Trophoblast cell (in vitro differentiated cells and primary cell): ENCODE measurements around the gene CACNA1B.
"Not testable (repeated sequence)": the region's sequence is repeated elsewhere in the genome, so short reads cannot be mapped to it uniquely, and the experiment has no call there.

Experiments
- DNase-seq, 2 donors: peaks; one replicate each; pipeline ENCODE4 v3.0.0-alpha.2; 2016
- H2AFZ ChIP-seq: 2 replicates; pipeline ENCODE4 v1.6.1; 2013; ENCODE audit warnings: low read length, moderate library complexity, mild to moderate bottlenecking; ENCODE audit not compliant: insufficient read depth, poor library complexity
- H2AK5ac ChIP-seq: 2 replicates; pipeline ENCODE4 v1.6.1; 2013; ENCODE audit warnings: mild to moderate bottlenecking, low read length
- H2BK120ac ChIP-seq: 2 replicates; pipeline ENCODE4 v1.6.1; 2013; ENCODE audit warnings: low read length, mild to moderate bottlenecking, moderate library complexity; ENCODE audit not compliant: insufficient read depth, poor library complexity
- H2BK12ac ChIP-seq: 2 replicates; pipeline ENCODE4 v1.6.1; 2013; ENCODE audit warnings: mild to moderate bottlenecking, low read length, moderate library complexity
- H2BK5ac ChIP-seq: 2 replicates; pipeline ENCODE4 v1.6.1; 2013; ENCODE audit warnings: low read length, low read depth, moderate library complexity, mild to moderate bottlenecking; ENCODE audit not compliant: poor library complexity
- H3K14ac ChIP-seq: 2 replicates; pipeline ENCODE4 v1.6.1; 2013; ENCODE audit warnings: mild to moderate bottlenecking, low read length
- H3K18ac ChIP-seq: 2 replicates; pipeline ENCODE4 v1.6.1; 2013; ENCODE audit warnings: mild to moderate bottlenecking, low read length
- H3K23ac ChIP-seq: 2 replicates; pipeline ENCODE4 v1.6.1; 2013; ENCODE audit warnings: low read length
- H3K27ac ChIP-seq: 2 replicates; pipeline ENCODE4 v1.5.1; 2013; ENCODE audit warnings: low read depth, mild to moderate bottlenecking, inconsistent platforms, low read length, moderate library complexity
- H3K27me3 ChIP-seq: 2 replicates; pipeline ENCODE4 v1.6.1; 2013; ENCODE audit warnings: inconsistent platforms, mild to moderate bottlenecking, low read length, moderate library complexity; ENCODE audit not compliant: insufficient read depth
- H3K36me3 ChIP-seq, 2 experiments: 1 replicate in 1 of 2; 2 replicates in 1 of 2; pipeline ENCODE4 v1.6.1; 2013; ENCODE audit warnings: low read length in 2 of 2, mild to moderate bottlenecking in 2 of 2, moderate library complexity in 1 of 2; ENCODE audit not compliant: insufficient read depth in 2 of 2, control insufficient read depth in 1 of 2
- H3K4ac ChIP-seq: 2 replicates; pipeline ENCODE4 v1.6.1; 2013; ENCODE audit warnings: low read depth, mild to moderate bottlenecking, low read length, moderate library complexity
- H3K4me1 ChIP-seq, 2 experiments: 1 replicate in 1 of 2; 2 replicates in 1 of 2; pipeline ENCODE4 v1.6.1; 2013; ENCODE audit warnings: low read length in 2 of 2, mild to moderate bottlenecking in 2 of 2, moderate library complexity in 1 of 2; ENCODE audit not compliant: insufficient read depth in 2 of 2, control insufficient read depth in 1 of 2
- H3K4me2 ChIP-seq: 2 replicates; pipeline ENCODE4 v1.6.1; 2013; ENCODE audit warnings: inconsistent platforms, mild to moderate bottlenecking, low read length, moderate library complexity
- H3K4me3 ChIP-seq: 2 replicates; pipeline ENCODE4 v1.5.1; 2013; ENCODE audit warnings: mild to moderate bottlenecking, low read depth, low read length, inconsistent platforms
- H3K79me1 ChIP-seq: one replicate; pipeline ENCODE4 v1.6.1; 2013; ENCODE audit warnings: low read length
- H3K79me2 ChIP-seq: 2 replicates; pipeline ENCODE4 v1.6.1; 2013; ENCODE audit warnings: low read length, mild to moderate bottlenecking; ENCODE audit not compliant: control insufficient read depth, insufficient read depth, poor library complexity
- H3K9ac ChIP-seq: 2 replicates; pipeline ENCODE4 v1.6.1; 2013; ENCODE audit warnings: mild to moderate bottlenecking, low read length
- H3K9me3 ChIP-seq: 2 replicates; pipeline ENCODE4 v1.6.1; 2013; ENCODE audit warnings: low read depth, mild to moderate bottlenecking, control low read depth, inconsistent platforms, low read length; ENCODE audit not compliant: insufficient read depth
- H4K12ac ChIP-seq: 2 replicates; pipeline ENCODE4 v1.6.1; 2013; ENCODE audit warnings: low read depth, mild to moderate bottlenecking, low read length, moderate library complexity
- H4K8ac ChIP-seq: 2 replicates; pipeline ENCODE4 v1.6.1; 2013; ENCODE audit warnings: low read depth, mild to moderate bottlenecking, low read length, moderate library complexity
- H4K91ac ChIP-seq: one replicate; pipeline ENCODE4 v1.6.1; 2013; ENCODE audit warnings: low read depth, mild to moderate bottlenecking, low read length, moderate library complexity
- WGBS: extraction: QIAGEN DNeasy Blood & Tissue Kit; methylation state at CpG from one replicate; pipeline ENCODE4 v1.1.7; 2013; ENCODE audit warnings: missing lambda C conversion rate; ENCODE audit not compliant: insufficient read length, insufficient coverage; ENCODE audit errors: extremely low coverage; 5-methylcytosine and 5-hydroxymethylcytosine counted together

CACNA1B gene

GRCh38 chr9:138142528-138143244, 265.1 kb downstream of the CACNA1B start:
- not testable (repeated sequence) for H3K27me3 ChIP-seq, H3K27ac ChIP-seq, H3K23ac ChIP-seq, H3K14ac ChIP-seq, H3K79me2 ChIP-seq, H3K4me2 ChIP-seq, DNase-seq, H4K12ac ChIP-seq, H3K9ac ChIP-seq, H4K8ac ChIP-seq, H4K91ac ChIP-seq, H3K18ac ChIP-seq, H3K36me3 ChIP-seq, H3K4me3 ChIP-seq, H2BK120ac ChIP-seq, H3K79me1 ChIP-seq, H2BK5ac ChIP-seq, H2AK5ac ChIP-seq, H2BK12ac ChIP-seq, H3K4ac ChIP-seq, H3K4me1 ChIP-seq, H2AFZ ChIP-seq
- peaks cover 29% of the 10 kb centered on the region for H3K9me3 ChIP-seq
- no CpG with 5 or more reads among the region's 11 CpGs for WGBS

- not testable (repeated sequence) for H3K36me3 ChIP-seq, H4K91ac ChIP-seq, H3K9ac ChIP-seq, H3K23ac ChIP-seq, H3K14ac ChIP-seq, H3K79me1 ChIP-seq, H4K8ac ChIP-seq, H3K4me1 ChIP-seq, H3K4ac ChIP-seq, H3K4me2 ChIP-seq, H3K79me2 ChIP-seq, DNase-seq, H3K18ac ChIP-seq, H2AK5ac ChIP-seq, H2BK12ac ChIP-seq, H2BK5ac ChIP-seq, H3K27ac ChIP-seq, H3K27me3 ChIP-seq, H3K4me3 ChIP-seq, H2BK120ac ChIP-seq, H4K12ac ChIP-seq, H2AFZ ChIP-seq
- peaks cover 23% of the 10 kb centered on the region for H3K9me3 ChIP-seq
- WGBS, result no CpG with 5 or more reads among the region's 7 CpGs
These were observed 265.9 kb downstream of the CACNA1B start for GRCh38 chr9:138143491-138143890.

GRCh38 chr9:138147556-138147955, 270.0 kb downstream of the CACNA1B start:
- H3K9me3 ChIP-seq, result peaks cover 14% of the 10 kb centered on the region
- not testable (repeated sequence) for H4K8ac ChIP-seq, H3K79me1 ChIP-seq, H3K18ac ChIP-seq, H3K4ac ChIP-seq, H3K4me2 ChIP-seq, H3K14ac ChIP-seq, H4K91ac ChIP-seq, H2BK120ac ChIP-seq, H2AK5ac ChIP-seq, H4K12ac ChIP-seq, H3K23ac ChIP-seq, H3K36me3 ChIP-seq, H3K79me2 ChIP-seq, H2BK12ac ChIP-seq, H3K9ac ChIP-seq, H3K27me3 ChIP-seq, H2AFZ ChIP-seq, H3K4me3 ChIP-seq, H2BK5ac ChIP-seq, H3K4me1 ChIP-seq, H3K27ac ChIP-seq
- no CpG with 5 or more reads among the region's 34 CpGs for WGBS
- peak; percentile 7 to 47 for DNase-seq

GRCh38 chr9:138149672-138150656, 272.4 kb downstream of the CACNA1B start:
- H3K14ac ChIP-seq, H3K9me3 ChIP-seq, H4K91ac ChIP-seq, H3K9ac ChIP-seq, H2BK120ac ChIP-seq, H2AK5ac ChIP-seq, H2BK5ac ChIP-seq, H3K79me1 ChIP-seq, H3K27me3 ChIP-seq, H3K4me2 ChIP-seq, H2BK12ac ChIP-seq, H3K4me1 ChIP-seq, H4K8ac ChIP-seq, H3K27ac ChIP-seq, H3K79me2 ChIP-seq, H3K23ac ChIP-seq, H4K12ac ChIP-seq, H3K4ac ChIP-seq, H3K18ac ChIP-seq, H3K36me3 ChIP-seq: not testable (repeated sequence)
- DNase-seq, result peak; percentile 3 to 46
- H3K4me3 ChIP-seq, result peak overlapping the region; percentile 53
- peak overlapping the region; percentile 63 for H2AFZ ChIP-seq
- WGBS, result no CpG with 5 or more reads among the region's 81 CpGs
